GM12891 (cell line): ENCODE results near the gene AHRR.

Experiments
- PAX5 ChIP-seq: IDR thresholded peaks from 2 replicates; pipeline ENCODE4 v1.6.1; 2011; ENCODE audit warnings: low read length, moderate library complexity, mild to moderate bottlenecking; ENCODE audit not compliant: insufficient read depth, severe bottlenecking
- POLR2A ChIP-seq: IDR thresholded peaks from 2 replicates; pipeline ENCODE4 v1.6.1; 2011; ENCODE audit warnings: low read depth, low read length, control low read depth
- POLR2AphosphoS5 ChIP-seq: IDR thresholded peaks from 2 replicates; pipeline ENCODE4 v1.6.1; 2011; ENCODE audit warnings: low read depth, low read length, control low read depth
- POU2F2 ChIP-seq: IDR thresholded peaks from 2 replicates; pipeline ENCODE4 v1.6.1; 2011; ENCODE audit warnings: low read depth, mild to moderate bottlenecking, control low read depth, low read length, moderate library complexity
- SPI1 ChIP-seq: IDR thresholded peaks from 2 replicates; pipeline ENCODE4 v1.6.1; 2011; ENCODE audit warnings: low read depth, low read length, control low read depth
- TAF1 ChIP-seq: IDR thresholded peaks from 2 replicates; pipeline ENCODE4 v1.6.1; 2011; ENCODE audit warnings: low read depth, low read length, control low read depth

DNA sequence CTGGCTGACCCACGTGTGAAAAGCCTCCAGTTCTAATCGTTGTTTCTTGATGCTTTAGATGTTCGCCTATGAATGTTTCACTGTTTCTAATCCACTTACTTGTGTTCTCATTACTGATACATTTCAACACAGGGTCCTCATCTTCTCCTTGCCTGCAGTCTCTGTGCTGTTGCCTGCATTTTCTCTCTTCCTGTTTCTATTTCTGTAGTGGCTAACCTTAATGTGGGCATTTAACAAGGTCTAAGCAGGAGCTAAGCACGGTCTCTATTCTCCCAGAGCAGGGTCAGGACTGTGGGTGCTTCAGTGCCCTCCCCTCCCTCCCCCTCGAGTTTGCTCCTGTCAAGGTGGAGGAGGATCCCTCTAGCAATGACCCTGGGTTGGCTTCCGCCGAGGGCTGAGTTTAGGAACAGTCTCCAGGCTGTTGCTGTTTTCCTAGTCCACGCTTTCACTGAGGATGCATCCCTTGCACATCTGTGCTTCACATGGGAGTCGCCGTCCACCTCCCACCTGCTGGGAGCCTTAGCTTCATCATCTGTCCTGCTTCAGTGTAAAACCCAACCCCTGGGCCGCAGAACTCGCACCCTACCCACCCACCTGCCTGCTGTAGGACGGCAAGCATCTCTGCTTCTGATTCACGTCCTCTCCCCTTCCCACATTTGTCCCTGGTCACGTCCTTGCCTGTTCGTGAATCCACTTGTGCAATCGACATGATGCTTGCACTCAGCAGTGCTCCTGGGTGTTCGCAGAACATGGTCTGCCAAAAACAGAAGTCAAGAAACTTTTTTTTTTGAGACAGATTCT lies 119.1 kb downstream of the AHRR start:
- TF ChIP-seq POLR2A (no peak), SPI1 (peak; percentile 74), POLR2AphosphoS5 (no peak; the same call in 1 of the 2 replicates), TAF1 (no peak), POU2F2 (no peak), PAX5 (no peak)
